Ramos (cell line): ENCODE data around the gene ARL15.
"Not testable (repeated sequence)": the region's sequence is repeated elsewhere in the genome, so short reads cannot be mapped to it uniquely, and the experiment has no call there.

Experiments used
- in situ Hi-C: fragments of 300-500 bp; cut with MboI; formaldehyde crosslinking; loops from one replicate; pipeline ENCODE4 v1.14.3; 2022; ENCODE audit warnings: low sequenced_read_pairs; ENCODE audit not compliant: unreplicated experiment

ARL15 gene

DNA sequence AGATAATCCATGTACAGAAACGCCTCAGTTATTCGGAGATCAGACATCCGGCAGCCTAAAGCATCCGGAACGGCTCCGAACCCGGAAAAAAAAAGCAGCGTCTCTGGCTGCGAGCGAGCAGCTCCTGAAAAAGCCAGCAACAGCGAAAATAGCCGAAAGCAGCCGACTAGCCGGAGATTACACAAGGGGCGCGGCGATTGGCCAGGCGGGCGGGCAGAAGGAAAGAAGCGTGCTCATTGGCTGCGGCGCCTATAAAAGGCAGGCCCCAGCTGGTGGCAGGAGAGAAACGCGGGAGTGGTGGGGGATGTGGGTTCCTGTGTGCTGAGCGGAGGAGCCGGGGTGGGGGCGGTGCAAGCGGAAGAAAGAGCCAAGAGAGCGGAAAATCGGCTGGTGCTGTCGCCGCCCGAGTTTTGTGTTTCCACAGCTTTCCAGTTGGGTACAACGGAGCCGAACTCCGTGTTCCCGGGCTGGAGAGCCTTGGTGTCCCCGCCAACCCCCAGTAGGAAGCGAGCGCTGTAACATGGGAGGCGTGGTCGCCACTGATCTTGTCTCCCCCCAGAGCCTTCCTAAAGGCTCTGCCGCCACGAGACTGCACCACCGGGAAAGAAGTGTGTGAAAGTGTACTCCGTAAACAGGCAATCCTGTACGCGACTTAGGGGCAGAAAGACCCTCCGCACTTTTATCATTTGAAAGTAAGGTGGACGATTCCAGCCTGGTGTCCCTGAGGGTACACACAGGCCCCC, at the start of gene ARL15:
ARL15 (minus strand) TSS at position 141 of the 743 bp plus-strand sequence.
- in situ Hi-C loops = no loop called here

GRCh38 chr5:54360089-54360488, 49.7 kb upstream of the ARL15 start:
- in situ Hi-C loops = no loop called here

DNA sequence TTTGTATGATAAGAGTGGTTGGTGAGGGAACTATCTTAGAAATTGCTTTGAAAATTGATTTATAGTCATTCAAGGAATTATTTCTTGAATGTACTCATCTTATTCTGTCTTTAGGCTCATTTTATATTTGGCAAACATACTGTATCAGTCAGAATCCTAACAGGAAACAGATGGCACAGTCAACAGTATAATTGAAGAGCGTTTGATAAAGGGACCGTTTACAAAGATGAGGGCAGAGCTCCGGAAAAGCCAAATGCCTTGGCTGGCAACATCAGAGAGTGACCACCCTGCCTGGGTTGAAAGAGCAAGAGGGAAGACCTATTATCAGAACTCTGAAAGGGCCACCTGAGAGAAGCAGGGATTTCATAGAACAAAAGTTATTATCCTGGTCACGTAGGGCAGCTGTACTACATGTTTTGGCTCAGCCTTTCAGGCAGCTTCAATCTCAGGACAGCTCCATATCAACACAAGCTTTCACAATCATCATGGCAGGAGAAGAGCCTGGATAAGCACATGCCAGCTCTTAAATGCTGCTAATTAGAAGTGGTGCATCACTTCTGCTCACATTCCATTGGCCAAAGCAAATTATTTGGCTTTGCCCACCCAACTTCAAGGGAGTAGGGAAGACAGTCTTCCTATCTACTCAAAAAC, 47.2 kb upstream of the ARL15 start:
- in situ Hi-C loops = no loop called here

DNA sequence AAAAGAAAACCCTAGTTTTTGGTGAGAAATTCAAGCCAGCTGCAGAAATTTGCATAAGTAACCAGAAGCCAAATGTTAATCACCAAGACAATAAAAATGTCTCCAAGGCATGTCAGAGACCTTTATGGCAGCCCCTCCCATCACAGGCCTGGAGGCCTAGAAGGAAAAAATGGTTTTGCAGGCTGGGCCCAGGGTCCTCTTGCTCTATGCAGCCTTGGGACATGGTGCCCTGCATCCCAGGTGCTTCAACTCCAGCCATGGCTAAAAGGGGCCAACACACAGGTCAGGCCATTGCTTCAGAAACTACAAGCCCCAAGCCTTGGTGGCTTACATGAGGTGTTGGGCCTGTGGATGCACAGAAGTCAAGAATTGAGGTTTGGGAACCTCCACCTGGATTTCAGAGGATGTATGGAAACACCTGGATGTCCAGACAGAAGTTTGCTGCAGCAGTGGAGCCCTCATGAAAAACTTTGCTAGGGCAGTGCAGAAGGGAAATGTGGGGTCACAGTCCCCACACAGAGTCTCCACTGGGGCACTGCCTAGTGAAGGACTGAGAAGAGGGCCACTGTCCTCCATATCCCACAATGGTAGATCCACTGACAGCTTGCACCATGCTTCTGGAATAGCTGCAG, 43.7 kb upstream of the ARL15 start:
- in situ Hi-C loops = not testable (repeated sequence)

- in situ Hi-C loops = not testable (repeated sequence)
Observed at GRCh38 chr5:54352580-54352979, 42.2 kb upstream of the ARL15 start.

DNA sequence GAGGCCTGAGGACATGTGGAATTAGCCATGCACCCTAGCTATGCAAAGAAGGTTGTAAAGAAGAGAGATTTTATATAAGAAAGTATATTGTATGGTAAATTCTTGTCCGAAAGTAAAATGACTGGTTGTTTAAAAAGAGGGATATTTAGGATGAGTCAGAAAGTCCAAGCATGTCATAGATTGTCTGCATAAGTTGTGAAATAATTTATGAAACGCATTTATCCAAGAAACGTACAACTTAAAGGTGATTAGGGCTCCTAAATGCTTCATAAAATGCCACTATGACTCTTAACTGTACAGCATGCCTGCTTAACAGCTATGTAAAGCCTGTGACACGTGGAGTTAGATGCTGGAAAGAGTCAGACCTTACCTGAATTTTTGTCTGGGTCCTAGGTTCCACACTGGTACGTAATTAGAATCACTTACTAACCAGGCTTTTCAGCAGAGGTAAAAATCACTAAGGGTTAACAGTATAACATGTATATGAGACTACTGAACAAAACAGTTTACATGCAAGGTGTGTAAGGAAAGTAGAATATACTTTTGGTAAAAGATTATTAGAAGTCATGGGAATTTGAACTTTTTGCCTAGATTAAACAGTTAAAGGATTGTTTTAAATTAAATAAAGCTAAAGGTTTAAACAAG, 37.0 kb upstream of the ARL15 start:
- in situ Hi-C loops = no loop called here

DNA sequence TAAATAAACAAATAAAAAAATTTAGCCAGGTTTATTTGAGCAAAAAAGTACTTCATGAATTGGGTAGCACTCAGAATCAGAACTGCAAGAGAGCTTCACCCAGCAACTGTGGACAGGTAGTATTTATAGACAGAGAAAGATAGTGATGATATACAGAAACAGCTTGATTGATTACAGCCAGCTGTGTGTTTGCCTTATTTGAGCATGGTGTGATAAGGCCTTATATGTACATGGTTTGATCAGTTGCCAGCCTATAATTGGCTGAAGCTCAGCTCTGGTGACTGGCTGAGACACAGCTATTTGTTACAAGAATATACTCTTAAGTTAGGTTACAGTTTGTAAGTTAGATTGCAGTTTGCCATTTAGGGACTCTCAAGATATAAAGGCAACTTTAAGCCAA, 34.3 kb upstream of the ARL15 start:
- in situ Hi-C loops = no loop called here

DNA sequence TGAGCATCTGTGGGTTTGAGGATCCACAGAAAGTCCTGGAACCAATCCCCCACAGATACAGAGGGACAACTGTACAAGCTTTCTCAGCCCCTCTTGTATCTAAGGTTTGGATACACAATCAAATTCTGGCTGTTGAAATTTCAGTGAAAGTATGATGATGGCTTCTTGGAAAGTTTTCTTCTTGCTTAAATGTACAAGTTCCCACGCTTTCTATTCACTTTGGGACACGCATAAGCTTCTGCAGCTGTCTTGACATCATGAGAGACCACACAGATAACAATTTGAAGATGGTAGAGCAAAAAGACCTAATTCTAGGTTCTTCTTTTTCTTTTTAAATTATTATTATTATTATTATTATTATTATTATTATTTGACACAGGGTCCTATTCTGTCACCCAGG, 31.6 kb upstream of the ARL15 start:
- in situ Hi-C loops = no loop called here

- in situ Hi-C loops = no loop called here
Observed at GRCh38 chr5:54337523-54337922, 27.1 kb upstream of the ARL15 start.

DNA sequence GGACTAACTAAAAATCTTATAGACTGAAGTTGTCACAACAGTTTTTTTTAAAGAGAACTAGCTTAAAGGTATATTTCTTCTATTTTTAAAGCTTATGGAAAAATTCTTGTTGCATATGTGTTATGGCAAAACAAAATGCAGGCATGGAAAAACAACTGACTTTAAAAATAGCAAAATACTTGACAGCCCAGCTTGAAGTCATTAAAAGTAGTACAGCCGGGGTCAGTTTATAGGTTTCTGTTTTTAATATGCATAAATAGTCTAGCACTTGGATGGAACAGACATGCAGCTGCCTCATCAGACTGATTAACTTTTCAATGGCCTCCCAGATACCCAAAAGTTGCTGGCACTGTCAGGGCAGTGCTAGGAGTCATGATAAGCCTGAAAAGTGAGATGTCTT, 22.3 kb upstream of the ARL15 start:
- in situ Hi-C loops = no loop called here

- in situ Hi-C loops = no loop called here
Observed at GRCh38 chr5:54329731-54330709, 19.6 kb upstream of the ARL15 start.

- in situ Hi-C loops = no loop called here
Observed at GRCh38 chr5:54326662-54327270, 16.4 kb upstream of the ARL15 start.

DNA sequence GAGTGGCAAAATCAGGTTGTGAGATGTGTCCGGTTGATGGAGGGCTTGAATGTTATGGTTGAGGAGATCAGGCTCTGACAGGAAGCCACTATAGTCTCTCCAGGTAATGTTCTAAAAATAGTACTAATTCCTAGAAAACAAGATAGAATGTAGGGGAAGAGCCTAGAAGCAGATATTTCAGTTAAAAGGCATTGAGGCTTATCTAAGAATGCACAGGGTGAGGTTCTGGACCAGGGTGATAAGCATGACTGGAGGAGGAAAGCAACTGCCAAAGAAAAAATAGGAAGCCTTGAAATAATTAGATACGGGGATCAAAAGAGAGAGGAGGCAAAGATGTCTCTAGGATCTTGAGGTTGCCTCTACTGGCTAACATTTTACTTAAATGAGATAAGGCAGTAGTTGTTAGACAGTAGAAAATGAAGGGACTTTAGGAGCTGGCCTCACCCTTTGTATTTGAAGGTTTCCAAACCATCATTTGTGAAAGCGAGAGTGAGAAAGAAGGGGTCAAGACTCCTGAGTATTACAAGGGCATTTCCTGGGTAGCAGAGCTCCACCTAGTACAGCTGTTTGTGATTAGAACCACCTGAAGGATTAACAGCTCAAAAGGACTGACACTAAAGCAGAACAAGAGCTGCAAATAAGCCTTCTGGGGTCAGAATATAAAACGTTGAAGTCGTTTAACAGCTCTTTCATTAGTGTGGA, 15.4 kb upstream of the ARL15 start:
- in situ Hi-C loops = no loop called here

GRCh38 chr5:54325272-54325609, 14.9 kb upstream of the ARL15 start:
- in situ Hi-C loops = no loop called here

- in situ Hi-C loops = no loop called here
Observed at GRCh38 chr5:54324651-54325271, 14.4 kb upstream of the ARL15 start.

- in situ Hi-C loops = no loop called here
Observed at GRCh38 chr5:54323495-54323894, 13.1 kb upstream of the ARL15 start.

DNA sequence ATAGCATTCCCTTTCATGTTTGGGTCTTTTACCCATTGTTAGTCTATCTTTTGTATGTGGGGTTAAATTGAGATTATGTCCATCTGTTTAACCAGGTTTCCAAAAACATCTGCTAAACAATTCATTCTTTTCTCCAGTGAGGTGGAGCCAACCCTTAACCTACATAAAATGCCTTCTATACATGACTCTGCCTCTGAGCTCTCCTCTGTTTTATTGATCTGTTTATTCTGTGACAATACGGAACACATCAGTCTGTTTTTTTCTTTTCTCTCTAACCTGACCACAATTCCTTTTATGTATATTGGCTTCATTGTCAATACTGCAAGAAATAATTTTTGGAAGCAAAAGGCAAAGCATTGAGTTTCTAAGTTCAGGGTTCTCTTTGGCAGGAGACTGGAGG, 9.9 kb upstream of the ARL15 start:
- in situ Hi-C loops = no loop called here

DNA sequence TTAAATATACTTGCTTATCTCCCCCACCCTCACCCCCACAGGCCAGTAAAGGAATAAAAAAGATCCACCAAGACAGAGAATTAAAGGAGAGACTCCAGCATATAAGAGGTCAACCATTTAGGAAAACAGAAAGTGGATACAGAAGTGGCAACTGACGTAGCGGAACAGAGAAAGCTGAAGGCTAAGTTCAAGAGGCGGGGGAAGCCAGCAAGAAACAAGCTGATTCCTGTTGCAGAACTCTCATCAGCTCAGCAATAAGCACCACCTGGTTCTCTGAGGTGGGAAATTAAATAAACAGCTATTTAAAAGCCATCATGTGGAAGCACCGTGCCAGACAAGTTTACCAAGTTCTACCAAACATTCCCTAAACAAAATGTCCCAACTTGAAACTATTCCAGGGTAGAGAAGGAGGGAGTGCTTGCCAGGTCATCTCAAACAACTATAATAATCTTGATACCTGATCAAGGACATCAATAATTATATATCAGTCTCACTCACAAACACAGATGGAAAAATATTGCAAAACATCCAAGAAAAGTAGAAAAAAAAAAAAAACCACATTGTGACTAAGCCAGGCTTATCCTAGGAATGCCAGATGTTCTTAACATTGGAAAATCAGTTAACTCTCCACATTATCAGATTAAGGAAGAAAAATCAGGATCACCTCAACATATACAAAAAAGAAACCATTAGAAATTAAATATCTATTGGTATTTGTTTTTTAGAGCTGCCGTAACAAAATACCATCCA, 7.3 kb upstream of the ARL15 start:
- in situ Hi-C loops = no loop called here
